ENCODE measurements around the gene MDH1B. TPM values are rescaled to one million over a fixed set of nuclear protein-coding genes. Genes with fewer than 3 reads are reported as not detected.
"Not testable (repeated sequence)": the region's sequence is repeated elsewhere in the genome, so short reads cannot be mapped to it uniquely, and the experiment has no call there.

The MDH1B gene
- 2.0 and 4.6 TPM in 2 replicates for total RNA-seq
- long read RNA-seq, transcript MDH1B-201 (12 exons, 2,553 nt): major isoform, 6 of 24 reads
- long read RNA-seq, transcript MDH1B-204 (11 exons, 1,757 nt): major isoform, 6 of 24 reads
- long read RNA-seq, partial matches to known transcripts: 4 of 24 reads
- long read RNA-seq, other reads (novel, unspliced or antisense): 8 of 24 reads

GRCh38 chr2:206765242-206766056, at the start of gene MDH1B, which contains the start of gene FASTKD2:
MDH1B (minus strand) TSS chr2:206765328; CDS start chr2:206765271, 57 bp downstream.
FASTKD2 (plus strand) TSS chr2:206765606; CDS start chr2:206766694, 1,088 bp downstream.
- no peak for TF ChIP-seq CTCF (conservative IDR thresholded peaks at IDR 0.05)
- peak within 1 kb of the TSS; percentile 94 for H3K4me3 Mint-ChIP-seq

DNA sequence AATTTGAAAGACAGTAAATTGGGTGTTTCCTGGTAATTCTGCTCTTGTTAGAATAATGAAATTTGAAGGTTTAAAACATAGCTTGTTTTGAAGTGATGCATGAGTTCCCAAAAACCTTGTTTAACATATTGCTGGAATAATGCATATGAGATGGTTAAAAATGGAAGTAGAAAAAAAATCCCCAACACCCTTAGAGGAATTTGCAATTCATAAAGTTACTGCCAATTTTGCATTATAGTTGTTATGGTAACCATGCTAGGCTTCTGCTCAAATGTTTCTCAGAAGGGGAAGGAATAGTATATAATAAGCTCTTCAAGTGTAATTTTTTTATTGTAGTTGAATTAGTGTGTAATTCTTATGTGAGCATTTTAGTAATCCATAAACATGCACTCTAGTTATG, 49.4 kb upstream of the MDH1B start:
- Mint-ChIP-seq H3K4me3 (no peak overlapping the region), H3K27me3 (ENCODE audit: low read depth) (peaks cover 17% of the 10 kb centered on the region), H3K9me3 (no peaks in the 10 kb centered on the region), H3K36me3 (ENCODE audit: low read depth) (no peaks in the 10 kb centered on the region), H3K27ac (ENCODE audit: unreplicated experiment) (no peak overlapping the region), H3K4me1 (no peaks in the 10 kb centered on the region)
- no peak for DNase-seq (ENCODE audit: low read depth, low spot score)
- no peak for TF ChIP-seq CTCF (conservative IDR thresholded peaks at IDR 0.05)

More at GRCh38 chr2:206765242-206766056, at the start of gene MDH1B, which contains the start of gene FASTKD2:
- no peaks in the 10 kb centered on the region for H3K36me3 Mint-ChIP-seq (ENCODE audit: low read depth)
- DNase-seq (ENCODE audit: low read depth, low spot score): peak; percentile 69
- no peaks in the 10 kb centered on the region for H3K9me3 Mint-ChIP-seq
- peak within 1 kb of the TSS; percentile 97 for H3K27ac Mint-ChIP-seq (ENCODE audit: unreplicated experiment)
- H3K4me1 Mint-ChIP-seq: peaks cover 18% of the 10 kb centered on the region
- H3K27me3 Mint-ChIP-seq (ENCODE audit: low read depth): peaks cover 13% of the 10 kb centered on the region

DNA sequence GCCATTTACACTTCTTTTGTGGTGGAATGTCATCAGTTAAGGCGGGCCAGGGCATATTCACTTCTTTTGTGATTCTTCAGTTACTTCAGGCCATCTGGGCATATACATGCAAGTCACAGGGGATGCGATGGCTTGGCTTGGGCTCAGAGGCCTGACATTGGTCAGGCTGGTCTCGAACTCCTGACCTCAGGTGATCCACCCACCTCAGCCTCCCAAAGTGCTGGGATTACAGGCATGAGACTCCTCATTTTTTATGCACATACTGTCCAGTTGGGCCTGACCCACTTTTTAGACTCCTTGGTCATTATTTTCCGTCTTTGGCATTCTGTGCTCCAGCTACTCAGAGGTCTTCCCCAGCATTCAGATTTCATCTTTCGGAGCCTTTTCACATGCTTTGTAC, 47.3 kb upstream of the MDH1B start:
- H3K27me3 Mint-ChIP-seq (ENCODE audit: low read depth): peaks cover 28% of the 10 kb centered on the region
- H3K4me1 Mint-ChIP-seq; H3K27ac Mint-ChIP-seq (ENCODE audit: unreplicated experiment); H3K9me3 Mint-ChIP-seq; DNase-seq (ENCODE audit: low read depth, low spot score); H3K36me3 Mint-ChIP-seq (ENCODE audit: low read depth); H3K4me3 Mint-ChIP-seq: not testable (repeated sequence)

DNA sequence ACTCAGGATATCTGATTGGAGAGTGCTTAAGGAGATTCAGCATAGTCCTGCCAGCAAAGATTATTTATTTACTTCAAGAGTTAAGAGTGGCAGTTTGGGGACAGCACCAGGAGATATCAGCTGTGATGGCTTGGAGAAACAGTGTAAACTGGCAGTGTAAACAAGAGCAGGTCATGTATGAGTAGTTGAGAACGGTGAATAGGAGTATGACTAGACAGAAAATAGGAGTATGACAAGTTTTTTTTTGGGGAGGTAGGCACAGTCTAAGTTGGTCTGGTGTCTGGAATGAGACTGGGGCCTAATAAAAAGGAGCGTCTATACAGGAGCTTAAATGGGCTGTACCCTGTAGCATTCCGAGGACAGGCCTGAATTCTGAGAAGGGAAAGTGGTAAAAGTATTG, 42.5 kb upstream of the MDH1B start:
- not testable (repeated sequence) for H3K27ac Mint-ChIP-seq (ENCODE audit: unreplicated experiment); H3K36me3 Mint-ChIP-seq (ENCODE audit: low read depth); H3K4me1 Mint-ChIP-seq; H3K9me3 Mint-ChIP-seq; DNase-seq (ENCODE audit: low read depth, low spot score); H3K4me3 Mint-ChIP-seq
- H3K27me3 Mint-ChIP-seq (ENCODE audit: low read depth): peaks cover 31% of the 10 kb centered on the region

DNA sequence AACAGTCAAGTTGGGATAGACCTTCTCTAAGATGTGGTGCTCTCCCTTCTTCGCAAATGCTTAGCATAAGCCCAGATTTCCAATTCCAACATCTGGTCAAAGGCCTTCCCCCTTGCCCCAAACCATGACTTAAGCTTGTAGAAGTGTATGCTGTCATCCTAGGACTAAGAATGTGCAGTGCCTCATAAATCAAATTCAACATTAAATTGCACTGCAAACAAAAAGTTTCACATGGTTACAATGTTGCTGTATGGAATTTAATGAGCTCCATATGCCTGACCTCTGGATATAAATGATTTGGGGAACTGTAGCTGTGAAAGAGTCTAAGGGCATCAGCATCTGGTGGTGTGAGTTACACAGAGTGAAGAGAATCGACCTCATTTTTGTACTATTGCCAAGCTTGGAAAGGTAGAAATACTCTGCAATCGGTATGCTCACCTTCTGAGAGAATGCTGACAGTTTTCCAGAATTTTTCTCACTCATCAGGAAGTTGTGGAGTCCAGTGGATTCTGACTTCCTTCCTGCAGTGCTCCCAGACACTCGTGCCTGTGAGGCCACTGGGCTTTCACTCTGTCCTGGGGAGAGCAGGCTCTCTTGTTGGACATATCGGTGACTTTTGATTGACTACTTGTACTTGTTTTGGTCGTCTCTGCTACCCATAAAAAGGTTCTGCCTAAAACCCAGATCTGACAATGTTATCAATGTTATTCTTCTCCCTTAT, 40.9 kb upstream of the MDH1B start:
- Mint-ChIP-seq H3K27ac (ENCODE audit: unreplicated experiment) (peak overlapping the region; percentile 68), H3K4me1 (peaks cover 17% of the 10 kb centered on the region), H3K4me3 (no peak overlapping the region), H3K27me3 (ENCODE audit: low read depth) (peaks cover 26% of the 10 kb centered on the region), H3K9me3 (no peaks in the 10 kb centered on the region), H3K36me3 (ENCODE audit: low read depth) (no peaks in the 10 kb centered on the region)
- DNase-seq (ENCODE audit: low read depth, low spot score): no peak
- TF ChIP-seq CTCF (conservative IDR thresholded peaks at IDR 0.05): no peak

DNA sequence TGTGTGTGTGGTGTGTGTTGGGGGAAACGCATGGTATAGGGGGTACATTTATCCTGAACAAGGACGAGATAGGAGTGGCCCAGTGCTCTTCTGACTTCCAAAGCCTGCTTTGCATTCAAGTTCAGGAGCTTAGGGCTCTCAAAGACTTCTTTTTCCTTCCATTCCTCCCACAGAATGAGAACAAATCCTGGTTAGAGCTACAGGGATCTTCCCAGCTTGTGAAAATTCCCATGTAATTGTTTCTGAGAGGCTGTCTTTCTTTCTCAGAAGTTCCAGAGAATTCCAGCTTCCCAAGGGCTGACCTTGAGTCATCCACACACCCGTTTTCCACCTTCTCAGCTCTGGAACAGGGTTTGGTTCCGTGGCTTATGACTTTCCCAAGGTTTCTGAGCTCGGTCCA, 39.2 kb upstream of the MDH1B start:
- no peaks in the 10 kb centered on the region for H3K9me3 Mint-ChIP-seq
- H3K4me1 Mint-ChIP-seq: peaks cover 26% of the 10 kb centered on the region
- H3K4me3 Mint-ChIP-seq: no peak overlapping the region
- no peak for TF ChIP-seq CTCF (conservative IDR thresholded peaks at IDR 0.05)
- no peaks in the 10 kb centered on the region for H3K36me3 Mint-ChIP-seq (ENCODE audit: low read depth)
- no peak overlapping the region for H3K27ac Mint-ChIP-seq (ENCODE audit: unreplicated experiment)
- peaks cover 14% of the 10 kb centered on the region for H3K27me3 Mint-ChIP-seq (ENCODE audit: low read depth)
- no peak for DNase-seq (ENCODE audit: low read depth, low spot score)

Data from neural crest cell (in vitro differentiated cells).